HepG2 (cell line): Measurements from ENCODE around the gene MICB. TPM values are rescaled to one million over a fixed set of nuclear protein-coding genes. Genes with fewer than 3 reads are reported as not detected.
A peak's percentile ranks its signal among the peaks of the same experiment; 100 is the strongest.

Source experiments
- ARID2 ChIP-seq: sonication (generic); formaldehyde crosslinking; IDR thresholded peaks from 2 replicates; pipeline ENCODE4 v1.8.1; 2022; ENCODE audit warnings: mild to moderate bottlenecking, missing genetic modification reagents, borderline replicate concordance
- CREBL2 ChIP-seq: sonication (generic); formaldehyde crosslinking; IDR thresholded peaks from 2 replicates; pipeline ENCODE4 v1.8.1; 2023; ENCODE audit warnings: missing genetic modification reagents, mild to moderate bottlenecking, borderline replicate concordance
- ETS1 ChIP-seq: sonication (generic); formaldehyde crosslinking; IDR thresholded peaks from 2 replicates; pipeline ENCODE4 v1.4.0; 2020; ENCODE audit warnings: missing genetic modification reagents
- PAF1 ChIP-seq: IDR thresholded peaks from 2 replicates; pipeline ENCODE4 v1.6.1; 2016; ENCODE audit warnings: missing genetic modification reagents, missing compliant biosample characterization
- RFX3 ChIP-seq: IDR thresholded peaks from 2 replicates; pipeline ENCODE4 v1.6.1; 2016; ENCODE audit warnings: missing biosample characterization, missing genetic modification reagents
- SAP130 ChIP-seq: IDR thresholded peaks from 2 replicates; pipeline ENCODE4 v1.6.1; 2016; ENCODE audit warnings: low read depth
- SIN3A ChIP-seq: IDR thresholded peaks from 2 replicates; pipeline ENCODE4 v1.6.1; 2011; ENCODE audit warnings: low read depth, mild to moderate bottlenecking, control low read depth, low read length, borderline replicate concordance
- ZNF547 ChIP-seq: sonication (generic); formaldehyde crosslinking; IDR thresholded peaks from 2 replicates; pipeline ENCODE4 v1.5.1; 2020; ENCODE audit warnings: mild to moderate bottlenecking, missing genetic modification reagents
- ZNF766 ChIP-seq: sonication (generic); formaldehyde crosslinking; IDR thresholded peaks from 2 replicates; pipeline ENCODE4 v1.5.0; 2020; ENCODE audit warnings: missing genetic modification reagents, borderline replicate concordance
- ZSCAN9 ChIP-seq: IDR thresholded peaks from 2 replicates; pipeline ENCODE4 v1.6.1; 2016; ENCODE audit warnings: borderline replicate concordance
- polyA plus RNA-seq, 8 experiments: library from polyadenylated mRNA; depleted of rRNA in 3 of 8; stranded (reverse) in 7 of 8; unstranded in 1 of 8; fragments of >200 nt; fragmentation: Illumina TruSeq in 4 of 8; extraction: Trizol in 4 of 8; gene quantifications; 2 replicates each; pipeline versions ENCODE4 v1.2.1 to v1.2.3, GENCODE V29; 2011 to 2016; ENCODE audit warnings: low read depth in 4 of 8, missing spikeins in 1 of 8, mixed read lengths in 1 of 8; ENCODE audit not compliant: insufficient read depth in 1 of 8
- total RNA-seq, 5 experiments: library from RNA; depleted of rRNA; stranded (reverse); fragments of >200 nt; fragmentation: Illumina TruSeq; extraction: Trizol; gene quantifications; 2 replicates each; pipeline ENCODE4 v1.2.3, GENCODE V29; 2016; ENCODE audit warnings: low read depth in 1 of 5
- TF ChIP-seq, protein P1 (sequence below): sonication (generic); formaldehyde crosslinking; IDR thresholded peaks from 2 replicates; pipeline ENCODE4 v1.5.0; 2020; ENCODE audit warnings: mild to moderate bottlenecking, missing genetic modification reagents, moderate library complexity
- TF ChIP-seq, protein P2 (sequence below): sonication (generic); formaldehyde crosslinking; conservative IDR thresholded peaks from 2 replicates; pipeline ENCODE4 v1.8.0; 2022; ENCODE audit warnings: mild to moderate bottlenecking, moderate library complexity, missing genetic modification reagents
- TF ChIP-seq, protein P3 (sequence below), 2 experiments: sonication (generic) in 1 of 2; formaldehyde crosslinking in 1 of 2; IDR thresholded peaks; 2 replicates each; pipeline versions ENCODE4 v1.4.0 to v1.6.1; 2016 to 2020; ENCODE audit warnings: borderline replicate concordance in 1 of 2, low read depth in 1 of 2, mild to moderate bottlenecking in 1 of 2, missing genetic modification reagents in 1 of 2
- TF ChIP-seq, protein P4 (sequence below): sonication (generic); formaldehyde crosslinking; IDR thresholded peaks from 2 replicates; pipeline ENCODE4 v1.4.0; 2020; ENCODE audit warnings: missing genetic modification reagents, borderline replicate concordance

MICB gene
- total and polyA plus RNA-seq, 2 of the 13 experiments (the other 11 are each of a cell fraction or from before 2014, with no cell fraction given) = 12.5 to 12.8 TPM

GRCh38 chr6:31541658-31542521 lies 43.9 kb downstream of the MICB start, which contains the start of gene DDX39B (continued):
- TF ChIP-seq ETS1 (peak; percentile 92), ZSCAN9 (CRISPR knock-in tag) (peak; percentile 78; the same call in 1 of the 2 replicates), PAF1 (CRISPR knock-in tag) (0 out of 2 replicates have a peak, but pooled peaks have one; percentile 35), RFX3 (CRISPR knock-in tag) (no peak), SIN3A (peak; percentile 92), ZNF766 (CRISPR knock-in tag) (peak; percentile 81), ARID2 (CRISPR knock-in tag) (no peak), CREBL2 (CRISPR knock-in tag) (0 out of 2 replicates have a peak, but pooled peaks have one; percentile 88), SAP130 (peak; percentile 92), ZNF547 (peak; percentile 96)
- TF ChIP-seq, protein P1, sequence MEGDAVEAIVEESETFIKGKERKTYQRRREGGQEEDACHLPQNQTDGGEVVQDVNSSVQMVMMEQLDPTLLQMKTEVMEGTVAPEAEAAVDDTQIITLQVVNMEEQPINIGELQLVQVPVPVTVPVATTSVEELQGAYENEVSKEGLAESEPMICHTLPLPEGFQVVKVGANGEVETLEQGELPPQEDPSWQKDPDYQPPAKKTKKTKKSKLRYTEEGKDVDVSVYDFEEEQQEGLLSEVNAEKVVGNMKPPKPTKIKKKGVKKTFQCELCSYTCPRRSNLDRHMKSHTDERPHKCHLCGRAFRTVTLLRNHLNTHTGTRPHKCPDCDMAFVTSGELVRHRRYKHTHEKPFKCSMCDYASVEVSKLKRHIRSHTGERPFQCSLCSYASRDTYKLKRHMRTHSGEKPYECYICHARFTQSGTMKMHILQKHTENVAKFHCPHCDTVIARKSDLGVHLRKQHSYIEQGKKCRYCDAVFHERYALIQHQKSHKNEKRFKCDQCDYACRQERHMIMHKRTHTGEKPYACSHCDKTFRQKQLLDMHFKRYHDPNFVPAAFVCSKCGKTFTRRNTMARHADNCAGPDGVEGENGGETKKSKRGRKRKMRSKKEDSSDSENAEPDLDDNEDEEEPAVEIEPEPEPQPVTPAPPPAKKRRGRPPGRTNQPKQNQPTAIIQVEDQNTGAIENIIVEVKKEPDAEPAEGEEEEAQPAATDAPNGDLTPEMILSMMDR (CRISPR knock-in tag) = peak; percentile 39
- TF ChIP-seq, protein P2, sequence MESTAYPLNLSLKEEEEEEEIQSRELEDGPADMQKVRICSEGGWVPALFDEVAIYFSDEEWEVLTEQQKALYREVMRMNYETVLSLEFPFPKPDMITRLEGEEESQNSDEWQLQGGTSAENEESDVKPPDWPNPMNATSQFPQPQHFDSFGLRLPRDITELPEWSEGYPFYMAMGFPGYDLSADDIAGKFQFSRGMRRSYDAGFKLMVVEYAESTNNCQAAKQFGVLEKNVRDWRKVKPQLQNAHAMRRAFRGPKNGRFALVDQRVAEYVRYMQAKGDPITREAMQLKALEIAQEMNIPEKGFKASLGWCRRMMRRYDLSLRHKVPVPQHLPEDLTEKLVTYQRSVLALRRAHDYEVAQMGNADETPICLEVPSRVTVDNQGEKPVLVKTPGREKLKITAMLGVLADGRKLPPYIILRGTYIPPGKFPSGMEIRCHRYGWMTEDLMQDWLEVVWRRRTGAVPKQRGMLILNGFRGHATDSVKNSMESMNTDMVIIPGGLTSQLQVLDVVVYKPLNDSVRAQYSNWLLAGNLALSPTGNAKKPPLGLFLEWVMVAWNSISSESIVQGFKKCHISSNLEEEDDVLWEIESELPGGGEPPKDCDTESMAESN = peak; percentile 92
- TF ChIP-seq, protein P3, sequence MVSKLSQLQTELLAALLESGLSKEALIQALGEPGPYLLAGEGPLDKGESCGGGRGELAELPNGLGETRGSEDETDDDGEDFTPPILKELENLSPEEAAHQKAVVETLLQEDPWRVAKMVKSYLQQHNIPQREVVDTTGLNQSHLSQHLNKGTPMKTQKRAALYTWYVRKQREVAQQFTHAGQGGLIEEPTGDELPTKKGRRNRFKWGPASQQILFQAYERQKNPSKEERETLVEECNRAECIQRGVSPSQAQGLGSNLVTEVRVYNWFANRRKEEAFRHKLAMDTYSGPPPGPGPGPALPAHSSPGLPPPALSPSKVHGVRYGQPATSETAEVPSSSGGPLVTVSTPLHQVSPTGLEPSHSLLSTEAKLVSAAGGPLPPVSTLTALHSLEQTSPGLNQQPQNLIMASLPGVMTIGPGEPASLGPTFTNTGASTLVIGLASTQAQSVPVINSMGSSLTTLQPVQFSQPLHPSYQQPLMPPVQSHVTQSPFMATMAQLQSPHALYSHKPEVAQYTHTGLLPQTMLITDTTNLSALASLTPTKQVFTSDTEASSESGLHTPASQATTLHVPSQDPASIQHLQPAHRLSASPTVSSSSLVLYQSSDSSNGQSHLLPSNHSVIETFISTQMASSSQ (IDR thresholded peaks at IDR 0.05; ENCODE audit: low read depth) = 0 out of 2 replicates have a peak, but pooled peaks have one; percentile 36
- TF ChIP-seq, protein P3 (CRISPR knock-in tag; IDR thresholded peaks at IDR 0.05; ENCODE audit: borderline replicate concordance) = no peak; the same call in 1 of the 2 replicates
- TF ChIP-seq, protein P4, sequence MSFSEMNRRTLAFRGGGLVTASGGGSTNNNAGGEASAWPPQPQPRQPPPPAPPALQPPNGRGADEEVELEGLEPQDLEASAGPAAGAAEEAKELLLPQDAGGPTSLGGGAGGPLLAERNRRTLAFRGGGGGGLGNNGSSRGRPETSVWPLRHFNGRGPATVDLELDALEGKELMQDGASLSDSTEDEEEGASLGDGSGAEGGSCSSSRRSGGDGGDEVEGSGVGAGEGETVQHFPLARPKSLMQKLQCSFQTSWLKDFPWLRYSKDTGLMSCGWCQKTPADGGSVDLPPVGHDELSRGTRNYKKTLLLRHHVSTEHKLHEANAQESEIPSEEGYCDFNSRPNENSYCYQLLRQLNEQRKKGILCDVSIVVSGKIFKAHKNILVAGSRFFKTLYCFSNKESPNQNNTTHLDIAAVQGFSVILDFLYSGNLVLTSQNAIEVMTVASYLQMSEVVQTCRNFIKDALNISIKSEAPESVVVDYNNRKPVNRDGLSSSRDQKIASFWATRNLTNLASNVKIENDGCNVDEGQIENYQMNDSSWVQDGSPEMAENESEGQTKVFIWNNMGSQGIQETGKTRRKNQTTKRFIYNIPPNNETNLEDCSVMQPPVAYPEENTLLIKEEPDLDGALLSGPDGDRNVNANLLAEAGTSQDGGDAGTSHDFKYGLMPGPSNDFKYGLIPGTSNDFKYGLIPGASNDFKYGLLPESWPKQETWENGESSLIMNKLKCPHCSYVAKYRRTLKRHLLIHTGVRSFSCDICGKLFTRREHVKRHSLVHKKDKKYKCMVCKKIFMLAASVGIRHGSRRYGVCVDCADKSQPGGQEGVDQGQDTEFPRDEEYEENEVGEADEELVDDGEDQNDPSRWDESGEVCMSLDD (CRISPR knock-in tag) = 0 out of 2 replicates have a peak, but pooled peaks have one; percentile 49
